Measurements from ENCODE around the gene NTN5. TPM values are rescaled to one million over a fixed set of nuclear protein-coding genes. Genes with fewer than 3 reads are reported as not detected.
A peak's percentile ranks its signal among the peaks of the same experiment; 100 is the strongest.

NTN5 gene
- total and polyA plus RNA-seq, 8 donors = 0.12 to 1.8 (median 0.25) TPM; not detected in 1

DNA sequence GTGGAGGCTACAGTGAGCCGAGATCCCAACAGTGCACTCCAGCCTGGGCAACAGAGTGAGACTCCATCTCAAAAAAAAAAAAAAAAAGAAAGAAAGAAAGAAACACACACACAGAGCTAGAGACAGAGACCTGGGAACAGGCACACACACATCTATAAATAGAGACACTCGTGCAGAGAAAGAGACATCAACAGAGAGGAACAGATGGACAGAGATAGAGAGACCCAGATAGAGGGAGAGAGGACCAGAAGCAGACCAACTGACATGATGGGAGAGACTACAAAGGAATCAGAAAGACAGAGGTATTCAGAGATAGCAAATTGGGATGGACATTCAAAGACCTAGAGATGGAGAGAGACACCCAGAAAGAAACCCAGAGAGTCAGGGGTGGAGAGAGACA, 24.7 kb downstream of the NTN5 start:
- TF ChIP-seq, protein P1, sequence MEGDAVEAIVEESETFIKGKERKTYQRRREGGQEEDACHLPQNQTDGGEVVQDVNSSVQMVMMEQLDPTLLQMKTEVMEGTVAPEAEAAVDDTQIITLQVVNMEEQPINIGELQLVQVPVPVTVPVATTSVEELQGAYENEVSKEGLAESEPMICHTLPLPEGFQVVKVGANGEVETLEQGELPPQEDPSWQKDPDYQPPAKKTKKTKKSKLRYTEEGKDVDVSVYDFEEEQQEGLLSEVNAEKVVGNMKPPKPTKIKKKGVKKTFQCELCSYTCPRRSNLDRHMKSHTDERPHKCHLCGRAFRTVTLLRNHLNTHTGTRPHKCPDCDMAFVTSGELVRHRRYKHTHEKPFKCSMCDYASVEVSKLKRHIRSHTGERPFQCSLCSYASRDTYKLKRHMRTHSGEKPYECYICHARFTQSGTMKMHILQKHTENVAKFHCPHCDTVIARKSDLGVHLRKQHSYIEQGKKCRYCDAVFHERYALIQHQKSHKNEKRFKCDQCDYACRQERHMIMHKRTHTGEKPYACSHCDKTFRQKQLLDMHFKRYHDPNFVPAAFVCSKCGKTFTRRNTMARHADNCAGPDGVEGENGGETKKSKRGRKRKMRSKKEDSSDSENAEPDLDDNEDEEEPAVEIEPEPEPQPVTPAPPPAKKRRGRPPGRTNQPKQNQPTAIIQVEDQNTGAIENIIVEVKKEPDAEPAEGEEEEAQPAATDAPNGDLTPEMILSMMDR (IDR thresholded peaks at IDR 0.05) = no peak
- Histone ChIP-seq H3K9me3 (no peaks in the 10 kb centered on the region), H3K27ac (no peak overlapping the region), H3K4me3 (no peak overlapping the region), H3K4me1 (peaks cover 0 to 3% (median 0%) of the 10 kb centered on the region in 3 donors), H3K36me3 (no peaks in the 10 kb centered on the region), H3K27me3 (no peaks in the 10 kb centered on the region)
- DNase-seq (no peak), FAIRE-seq (no peak), ATAC-seq (no peak)
- intact Hi-C loops (cut with DNase I) = loop anchor here in 1 of 3 donors (10.0 kb wide), 1 partner anchor 197 kb away; no protein-coding TSS in a partner anchor
- WGBS, 2 donors = 68 to 70% methylated on average over 2 of the region's 2 CpGs

DNA sequence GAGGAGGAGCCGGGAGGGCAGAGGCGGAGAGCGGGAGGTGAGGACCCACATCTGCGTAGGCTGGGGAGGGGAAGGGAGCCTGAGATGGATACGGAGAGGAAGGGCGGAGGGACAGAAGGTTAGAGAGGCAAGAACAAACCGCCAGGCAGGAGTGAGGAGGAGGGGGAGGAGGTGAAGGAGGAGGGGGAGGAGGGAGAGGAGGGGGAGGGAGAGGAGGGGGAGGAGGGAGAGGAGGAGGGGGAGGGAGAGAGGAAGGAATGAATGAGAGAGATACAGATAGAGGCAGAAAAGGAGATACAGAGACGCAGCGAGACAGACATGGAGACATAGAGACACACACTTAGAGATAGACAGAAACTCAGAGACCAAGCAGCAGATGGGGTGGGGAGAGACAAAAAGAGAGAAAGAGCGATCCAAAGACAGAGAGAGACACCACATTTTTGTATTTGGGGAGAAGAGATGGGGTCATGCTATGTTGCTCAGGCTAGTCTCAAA, 26.0 kb downstream of the NTN5 start:
- TF ChIP-seq, protein P1 (IDR thresholded peaks at IDR 0.05) = no peak
- H3K27me3 ChIP-seq = no peaks in the 10 kb centered on the region
- no peaks in the 10 kb centered on the region for H3K9me3 ChIP-seq
- no peaks in the 10 kb centered on the region for H3K36me3 ChIP-seq
- WGBS, 2 donors = 11 to 14% methylated on average over 6 to 8 of the region's 10 CpGs
- H3K4me1 ChIP-seq = peaks cover 0 to 3% (median 0%) of the 10 kb centered on the region in 3 donors
- peak overlapping the region in 2 of 4 donors; percentile 82 to 86 for H3K27ac ChIP-seq
- intact Hi-C loops (cut with DNase I) = loop anchor here in 1 of 3 donors (10.0 kb wide), 1 partner anchor 198 kb away; no protein-coding TSS in a partner anchor
- peak overlapping the region in 2 of 4 donors; percentile 51 to 52 for H3K4me3 ChIP-seq
- ATAC-seq = no peak
- FAIRE-seq = no peak
- no peak for DNase-seq

DNA sequence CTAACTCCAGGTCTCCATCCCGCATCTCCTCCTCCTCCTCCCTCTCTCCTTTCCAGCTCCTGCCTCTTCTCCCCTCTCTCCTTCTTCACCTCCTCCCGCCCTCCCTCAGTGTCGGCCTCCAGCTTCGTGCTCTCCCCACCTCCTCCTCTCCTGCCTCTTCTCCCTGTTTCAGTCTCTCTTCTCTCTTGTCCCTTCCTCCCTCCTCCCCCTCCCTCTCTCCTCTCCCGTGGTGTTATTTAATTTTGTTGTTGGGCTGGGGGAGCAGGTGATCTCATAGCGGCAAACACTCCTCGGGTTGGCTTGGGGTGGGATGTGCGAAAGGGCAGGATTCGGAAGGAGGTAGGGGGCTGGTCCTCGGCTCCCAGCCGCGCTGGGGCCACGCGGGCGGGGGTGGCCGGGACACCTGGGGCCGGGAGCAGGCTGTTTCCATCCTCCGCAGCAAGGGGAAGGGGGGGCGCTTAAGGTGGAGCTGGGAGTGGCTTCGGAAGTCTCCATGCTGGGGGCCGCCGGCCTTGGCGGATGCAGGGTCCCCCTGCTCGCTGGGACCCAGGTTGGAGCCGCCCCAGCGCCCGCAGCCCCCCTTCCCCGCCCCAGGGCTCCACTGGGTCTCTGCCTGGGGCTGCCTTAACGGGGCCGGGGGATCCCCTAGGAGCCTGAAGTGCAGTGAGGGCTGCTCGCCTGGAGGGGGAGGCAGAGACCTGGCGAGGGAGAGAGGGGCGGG, 26.7 kb downstream of the NTN5 start, which contains the start of gene CA11:
TSS of gene CA11 (minus strand) at position 187 of the 721 bp plus-strand sequence. CDS start 555 bp downstream, outside the sequence.
- intact Hi-C loops (cut with DNase I) = loop anchor here in 1 of 3 donors (10.0 kb wide), 1 partner anchor 199 kb away; no protein-coding TSS in a partner anchor
- Histone ChIP-seq H3K9me3 (no peaks in the 10 kb centered on the region), H3K27me3 (no peaks in the 10 kb centered on the region), H3K4me1 (peaks cover 0 to 3% (median 0%) of the 10 kb centered on the region in 3 donors), H3K27ac (peak within 1 kb of the TSS; percentile 56 to 86 (median 79)), H3K4me3 (peak within 1 kb of the TSS; percentile 15 to 52 (median 36)), H3K36me3 (no peaks in the 10 kb centered on the region)
- TF ChIP-seq, protein P1 (IDR thresholded peaks at IDR 0.05) = peak; percentile 73 to 86 (median 84)
- no peak for FAIRE-seq
- DNase-seq = peak; percentile 88 to 97 (median 92)
- 1 to 2% methylated on average over 22 to 33 of the region's 33 CpGs for WGBS, 2 donors
- peak; percentile 88 to 95 (median 91) for ATAC-seq

DNA sequence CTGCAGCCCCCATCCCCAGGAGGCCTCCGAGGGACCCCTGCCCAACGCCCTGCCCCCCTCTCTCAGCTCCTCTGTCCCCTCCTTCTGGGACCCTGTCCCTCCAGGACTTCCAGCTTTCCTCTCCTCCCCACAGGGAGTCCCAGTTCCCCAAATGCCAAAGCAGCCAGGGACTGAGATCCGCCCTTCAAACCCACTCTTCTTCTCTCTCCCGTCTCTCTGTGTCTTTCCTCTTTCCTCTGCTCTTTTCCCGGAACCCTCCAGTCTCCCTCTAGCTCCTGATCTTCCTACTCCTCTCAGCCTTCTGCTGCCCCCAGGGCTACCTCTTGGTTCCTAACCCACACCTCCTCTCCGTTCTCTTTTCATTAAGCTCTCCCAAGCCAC, 27.2 kb downstream of the NTN5 start:
- Histone ChIP-seq H3K27me3 (no peaks in the 10 kb centered on the region), H3K27ac (peak overlapping the region; percentile 56 to 86 (median 79)), H3K9me3 (no peaks in the 10 kb centered on the region), H3K4me1 (peaks cover 0 to 3% (median 0%) of the 10 kb centered on the region in 3 donors), H3K4me3 (peak overlapping the region; percentile 15 to 52 (median 36)), H3K36me3 (no peaks in the 10 kb centered on the region)
- DNase-seq (no peak), FAIRE-seq (no peak), ATAC-seq (peak in 3 of 4 donors; percentile 6 to 10 (median 8))
- TF ChIP-seq, protein P1 (IDR thresholded peaks at IDR 0.05) = no peak
- intact Hi-C loops (cut with DNase I) = loop anchor here in 1 of 3 donors (10.0 kb wide), 1 partner anchor 199 kb away; no protein-coding TSS in a partner anchor
- 0 to 2% methylated on average over 6 of the region's 6 CpGs for WGBS, 2 donors
